ENCODE data around the gene QSOX1.

Gene QSOX1

GRCh38 chr1:180185281-180185680 is 30.6 kb downstream of the QSOX1 start:
- no peak for TF ChIP-seq CTCF (IDR thresholded peaks at IDR 0.05; ENCODE audit: control insufficient read depth, extremely low read depth, insufficient read depth)
- no peak overlapping the region for H3K4me3 ChIP-seq (ENCODE audit: low read depth, low read length)
- no peak for DNase-seq (ENCODE audit: low read depth)

GRCh38 chr1:180185971-180186645 is 31.4 kb downstream of the QSOX1 start:
- no peak for TF ChIP-seq CTCF (IDR thresholded peaks at IDR 0.05; ENCODE audit: control insufficient read depth, extremely low read depth, insufficient read depth)
- H3K4me3 ChIP-seq (ENCODE audit: low read depth, low read length) = no peak overlapping the region
- DNase-seq (ENCODE audit: low read depth) = no peak

GRCh38 chr1:180186831-180187230 is 32.2 kb downstream of the QSOX1 start:
- H3K4me3 ChIP-seq (ENCODE audit: low read depth, low read length) = no peak overlapping the region
- DNase-seq (ENCODE audit: low read depth) = no peak
- TF ChIP-seq CTCF (IDR thresholded peaks at IDR 0.05; ENCODE audit: control insufficient read depth, extremely low read depth, insufficient read depth) = no peak

- no peak for TF ChIP-seq CTCF (IDR thresholded peaks at IDR 0.05; ENCODE audit: control insufficient read depth, extremely low read depth, insufficient read depth)
- no peak overlapping the region for H3K4me3 ChIP-seq (ENCODE audit: low read depth, low read length)
- DNase-seq (ENCODE audit: low read depth) = no peak
Measured at GRCh38 chr1:180187626-180188025, 33.0 kb downstream of the QSOX1 start.

GRCh38 chr1:180188091-180188506 is 33.4 kb downstream of the QSOX1 start:
- H3K4me3 ChIP-seq (ENCODE audit: low read depth, low read length) = no peak overlapping the region
- peak; percentile 47 for DNase-seq (ENCODE audit: low read depth)
- TF ChIP-seq CTCF (IDR thresholded peaks at IDR 0.05; ENCODE audit: control insufficient read depth, extremely low read depth, insufficient read depth) = peak; percentile 99

- no peak for DNase-seq (ENCODE audit: low read depth)
- no peak for TF ChIP-seq CTCF (IDR thresholded peaks at IDR 0.05; ENCODE audit: control insufficient read depth, extremely low read depth, insufficient read depth)
- no peak overlapping the region for H3K4me3 ChIP-seq (ENCODE audit: low read depth, low read length)
Measured at GRCh38 chr1:180188684-180189175, 34.1 kb downstream of the QSOX1 start.

GRCh38 chr1:180190091-180190490 is 35.4 kb downstream of the QSOX1 start:
- no peak for DNase-seq (ENCODE audit: low read depth)
- H3K4me3 ChIP-seq (ENCODE audit: low read depth, low read length) = no peak overlapping the region
- no peak for TF ChIP-seq CTCF (IDR thresholded peaks at IDR 0.05; ENCODE audit: control insufficient read depth, extremely low read depth, insufficient read depth)
